Kidney capillary endothelial cell (primary cell): ENCODE measurements around the gene ZBTB8B.

Source experiments
- DNase-seq: peaks from one replicate; pipeline ENCODE4 v3.0.0-alpha.2; 2018; ENCODE audit warnings: low spot score

The ZBTB8B gene

DNA sequence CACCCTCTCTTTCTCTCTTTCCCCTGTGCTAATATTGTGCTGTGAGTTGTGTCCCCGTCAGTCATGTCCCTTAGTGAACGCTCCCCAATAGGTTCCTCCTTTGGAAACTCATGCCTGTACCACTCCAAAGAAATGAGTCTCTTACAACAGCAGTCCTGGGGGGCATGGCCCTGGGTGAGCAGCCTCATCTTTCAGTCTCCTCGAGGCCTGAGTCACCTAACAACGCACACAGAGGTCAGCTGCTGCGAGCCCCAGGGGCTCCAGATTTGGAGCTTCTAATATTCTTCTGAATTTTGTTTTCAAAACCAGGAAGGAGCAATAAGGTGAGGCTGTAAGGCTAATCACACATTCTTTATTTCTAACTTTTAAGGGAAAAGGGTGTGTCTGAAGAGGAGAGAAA lies 43.9 kb downstream of the ZBTB8B start:
- no peak for DNase-seq

- DNase-seq: no peak
These were observed 45.1 kb downstream of the ZBTB8B start for GRCh38 chr1:32509939-32510338.
